PC-3 (cell line): ENCODE results near the gene TRABD2A. TPM values are rescaled to one million over a fixed set of nuclear protein-coding genes. Genes with fewer than 3 reads are reported as not detected.

ENCODE experiments used
- ATAC-seq: fragments of 200-7000 bp; cut with Tn5 transposase; 2 replicates; pipeline ENCODE4 v1.9.1; 2020; ENCODE audit warnings: mild to moderate bottlenecking, moderate library complexity
- BruUV-seq: library from RNA; stranded (reverse); fragments of 400-500 nt; replicated peaks from 2 replicates; lab custom pipeline; 2021; lab: Mats Ljungman, UMichigan
- CTCF ChIA-PET: fragments of 300-600 bp; sonication (Branson Sonifier 250); formaldehyde crosslinking; loops from one replicate; lab custom pipeline; 2022; ENCODE audit warnings: antibody characterized with exemption; lab: Charles Lee
- POLR2A ChIA-PET: fragments of 300-600 bp; sonication (Branson Sonifier 250); formaldehyde crosslinking; loops from one replicate; lab custom pipeline; 2022; ENCODE audit warnings: antibody characterized with exemption; ENCODE audit not compliant: unreplicated experiment; lab: Charles Lee
- DNase-seq: peaks from one replicate; pipeline ENCODE4 v3.0.0-alpha.2; 2015
- H2AFZ ChIP-seq: fragments of 300-600 bp; sonication (generic); 2 replicates; pipeline ENCODE4 v1.6.0; 2016; ENCODE audit warnings: antibody characterized with exemption, low read length
- H3F3A ChIP-seq: fragments of 300-600 bp; sonication (generic); one replicate; pipeline ENCODE4 v1.6.0; 2017; ENCODE audit warnings: antibody characterized with exemption, low read length, control low read depth, mild to moderate bottlenecking; ENCODE audit not compliant: unreplicated experiment
- H3K27ac ChIP-seq: fragments of 300-600 bp; sonication (generic); 2 replicates; pipeline ENCODE4 v1.5.1; 2016; ENCODE audit warnings: mild to moderate bottlenecking, low read length
- H3K27me3 ChIP-seq: fragments of 300-600 bp; sonication (generic); 2 replicates; pipeline ENCODE4 v1.6.1; 2016; ENCODE audit warnings: low read length, mixed read lengths
- H3K36me3 ChIP-seq: fragments of 300-600 bp; sonication (generic); 2 replicates; pipeline ENCODE4 v1.6.1; 2016; ENCODE audit warnings: low read depth, mixed run types, low read length, mixed read lengths
- H3K4me1 ChIP-seq: fragments of 300-600 bp; sonication (generic); 2 replicates; pipeline ENCODE4 v1.5.1; 2016; ENCODE audit warnings: low read length; ENCODE audit not compliant: insufficient read depth
- H3K4me2 ChIP-seq: fragments of 300-600 bp; sonication (generic); 2 replicates; pipeline ENCODE4 v1.6.0; 2016; ENCODE audit warnings: low read length
- H3K4me3 ChIP-seq: fragments of 300-600 bp; sonication (generic); 2 replicates; pipeline ENCODE4 v1.5.1; 2016; ENCODE audit warnings: mild to moderate bottlenecking, low read length, mixed read lengths
- H3K79me2 ChIP-seq: fragments of 300-600 bp; sonication (generic); 2 replicates; pipeline ENCODE4 v1.6.1; 2017; ENCODE audit warnings: low read length, mixed read lengths
- H3K9ac ChIP-seq: fragments of 300-600 bp; sonication (generic); 2 replicates; pipeline ENCODE4 v1.6.0; 2016; ENCODE audit warnings: mild to moderate bottlenecking, low read length
- H3K9me2 ChIP-seq: fragments of 300-600 bp; sonication (generic); replicated peaks from 2 replicates; pipeline ENCODE4 v1.6.1; 2016; ENCODE audit warnings: mixed run types, low read length, mixed read lengths
- H3K9me3 ChIP-seq: fragments of 300-600 bp; sonication (generic); 2 replicates; pipeline ENCODE4 v1.6.1; 2016; ENCODE audit warnings: low read length, mixed read lengths
- H4K20me1 ChIP-seq: fragments of 300-600 bp; sonication (generic); 2 replicates; pipeline ENCODE4 v1.6.1; 2016; ENCODE audit warnings: low read length, mixed read lengths
- EZH2 ChIP-seq: fragments of 300-600 bp; sonication (generic); IDR thresholded peaks from one replicate; pipeline ENCODE4 v1.6.1; 2017; ENCODE audit warnings: antibody characterized with exemption, mild to moderate bottlenecking, low read length; ENCODE audit not compliant: unreplicated experiment
- EZH2phosphoT487 ChIP-seq: fragments of 300-600 bp; sonication (generic); IDR thresholded peaks from 2 replicates; pipeline ENCODE4 v1.6.1; 2018; ENCODE audit warnings: mild to moderate bottlenecking, antibody characterized with exemption, low read length, borderline replicate concordance
- intact Hi-C: fragments of 100-400 bp; cut with micrococcal nuclease; formaldehyde crosslinking; loops from 2 replicates; pipeline ENCODE4 v1.9.0; 2023
- total RNA-seq: library from RNA; depleted of rRNA; stranded (reverse); fragments of >200 nt; gene quantifications from 2 replicates; pipeline ENCODE4 v1.2.3, GENCODE V29; 2014
- TF ChIP-seq, protein P1 (sequence below): fragments of 300-600 bp; sonication (generic); conservative IDR thresholded peaks from 2 replicates; pipeline ENCODE4 v1.5.1; 2017; ENCODE audit warnings: antibody characterized with exemption, low read depth, mild to moderate bottlenecking, low read length

Gene TRABD2A
- total RNA-seq, 1 experiment from 2014 or later = 2.0 TPM

DNA sequence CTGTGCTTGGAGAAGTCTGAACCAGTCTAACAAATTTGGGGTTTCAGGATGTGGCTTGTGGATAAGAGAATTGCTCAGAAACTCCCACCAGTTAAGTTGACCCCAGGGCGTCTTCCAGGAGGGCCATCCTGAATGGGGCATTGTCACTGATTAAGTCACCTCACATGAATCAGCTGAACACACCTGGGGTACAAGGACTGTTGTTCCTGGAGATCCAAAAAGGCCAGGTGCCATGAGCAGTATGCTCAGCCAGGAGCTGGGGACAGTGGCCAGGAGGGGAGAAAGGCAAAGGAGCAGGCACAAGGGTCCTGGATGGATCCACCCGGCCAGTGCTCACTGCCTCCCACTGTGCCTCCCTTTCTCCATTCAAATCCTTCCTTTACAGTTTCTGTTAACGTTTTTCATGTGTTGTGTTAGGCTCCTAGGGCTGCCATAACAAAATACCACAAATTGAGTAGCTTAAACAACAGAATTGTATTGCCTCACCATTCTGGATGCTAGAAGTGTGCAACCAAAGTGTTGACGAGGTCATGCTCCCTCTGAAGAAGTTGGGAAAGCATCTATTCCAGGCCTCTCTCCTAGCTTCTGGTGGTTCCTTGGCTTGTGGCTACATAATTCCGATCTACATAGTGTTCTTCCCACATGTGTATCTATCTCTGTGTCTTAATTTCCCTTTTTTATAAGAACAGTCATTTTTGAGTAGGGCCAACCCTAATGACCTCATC is 33.4 kb downstream of the TRABD2A start:
- Histone ChIP-seq H3K79me2 (no peaks in the 10 kb centered on the region), H3K27ac (no peak overlapping the region), H3K4me2 (no peak overlapping the region), H3K4me3 (no peak overlapping the region), H3K36me3 (no peaks in the 10 kb centered on the region), H3K27me3 (no peaks in the 10 kb centered on the region), H3K9ac (no peak overlapping the region), H3F3A (no peaks in the 10 kb centered on the region), H3K9me3 (no peaks in the 10 kb centered on the region), H3K9me2 (no peaks in the 10 kb centered on the region), H3K4me1 (peaks cover 18% of the 10 kb centered on the region), H4K20me1 (no peaks in the 10 kb centered on the region), H2AFZ (no peak overlapping the region)
- ATAC-seq (no peak), DNase-seq (no peak)
- BruUV-seq = no TSS peak
- CTCF ChIA-PET = no interaction called here
- POLR2A ChIA-PET = no interaction called here
- intact Hi-C loops = loop anchor here (5.0 kb wide), 1 partner anchor 40 kb away; no protein-coding TSS in a partner anchor
- no peak for TF ChIP-seq EZH2phosphoT487
- TF ChIP-seq, protein P1, sequence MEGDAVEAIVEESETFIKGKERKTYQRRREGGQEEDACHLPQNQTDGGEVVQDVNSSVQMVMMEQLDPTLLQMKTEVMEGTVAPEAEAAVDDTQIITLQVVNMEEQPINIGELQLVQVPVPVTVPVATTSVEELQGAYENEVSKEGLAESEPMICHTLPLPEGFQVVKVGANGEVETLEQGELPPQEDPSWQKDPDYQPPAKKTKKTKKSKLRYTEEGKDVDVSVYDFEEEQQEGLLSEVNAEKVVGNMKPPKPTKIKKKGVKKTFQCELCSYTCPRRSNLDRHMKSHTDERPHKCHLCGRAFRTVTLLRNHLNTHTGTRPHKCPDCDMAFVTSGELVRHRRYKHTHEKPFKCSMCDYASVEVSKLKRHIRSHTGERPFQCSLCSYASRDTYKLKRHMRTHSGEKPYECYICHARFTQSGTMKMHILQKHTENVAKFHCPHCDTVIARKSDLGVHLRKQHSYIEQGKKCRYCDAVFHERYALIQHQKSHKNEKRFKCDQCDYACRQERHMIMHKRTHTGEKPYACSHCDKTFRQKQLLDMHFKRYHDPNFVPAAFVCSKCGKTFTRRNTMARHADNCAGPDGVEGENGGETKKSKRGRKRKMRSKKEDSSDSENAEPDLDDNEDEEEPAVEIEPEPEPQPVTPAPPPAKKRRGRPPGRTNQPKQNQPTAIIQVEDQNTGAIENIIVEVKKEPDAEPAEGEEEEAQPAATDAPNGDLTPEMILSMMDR = no peak

DNA sequence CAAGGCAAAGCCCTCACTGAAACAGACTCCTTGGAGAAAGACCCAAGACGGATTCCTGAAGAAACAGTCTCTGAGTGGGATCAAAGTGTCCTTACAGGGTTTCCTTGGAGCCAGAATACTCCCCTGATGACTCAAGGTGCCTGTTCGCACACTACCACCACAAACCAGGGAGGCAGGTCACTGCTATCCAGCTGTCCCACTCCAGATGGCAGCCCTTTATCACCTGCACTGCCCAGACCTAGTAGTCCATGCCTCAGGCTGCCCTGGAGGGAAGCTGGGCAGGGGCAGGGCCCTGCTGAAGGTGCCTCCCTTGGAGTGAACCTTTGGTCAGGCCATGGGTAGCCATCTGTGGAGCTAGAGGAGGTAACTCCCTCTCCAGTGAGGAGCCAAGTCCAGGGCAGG is 34.1 kb downstream of the TRABD2A start:
- no peak overlapping the region for H3K4me2 ChIP-seq
- no peak overlapping the region for H3K27ac ChIP-seq

More for the DNA sequence above, 34.1 kb downstream of the TRABD2A start:
- no TSS peak for BruUV-seq
- H3K4me1 ChIP-seq = peaks cover 18% of the 10 kb centered on the region
- H4K20me1 ChIP-seq = no peaks in the 10 kb centered on the region
- H3K27me3 ChIP-seq = no peaks in the 10 kb centered on the region
- H3K9me2 ChIP-seq = no peaks in the 10 kb centered on the region
- intact Hi-C loops = loop anchor here (5.0 kb wide), 1 partner anchor 39 kb away; no protein-coding TSS in a partner anchor
- DNase-seq (no peak), ATAC-seq (no peak)
- H3K36me3 ChIP-seq = no peaks in the 10 kb centered on the region
- no peaks in the 10 kb centered on the region for H3F3A ChIP-seq
- TF ChIP-seq, protein P1 = no peak
- TF ChIP-seq EZH2 (no peak), EZH2phosphoT487 (no peak)
- POLR2A ChIA-PET = no interaction called here
- CTCF ChIA-PET = no interaction called here
- no peaks in the 10 kb centered on the region for H3K9me3 ChIP-seq
- H3K79me2 ChIP-seq = no peaks in the 10 kb centered on the region
- H2AFZ ChIP-seq = no peak overlapping the region
- no peak overlapping the region for H3K9ac ChIP-seq
- H3K4me3 ChIP-seq = no peak overlapping the region
